Stimulated activated CD4-positive, alpha-beta T cell treated with anti-CD3 and anti-CD28 coated beads, Interleukin-4, amount 100 ng/mL, for 48 hours (primary cell): ENCODE results near the gene ETV6.
A peak's percentile ranks its signal among the peaks of the same experiment; 100 is the strongest.
"Not testable (repeated sequence)": the region's sequence is repeated elsewhere in the genome, so short reads cannot be mapped to it uniquely, and the experiment has no call there.

Experiments
- DNase-seq, 2 donors: peaks; one replicate each; pipeline ENCODE4 v3.0.0-alpha.2; 2020; ENCODE audit warnings: low read depth in 2 of 2

Gene ETV6

GRCh38 chr12:11649413-11650285, at the start of gene ETV6:
ETV6 (plus strand) TSS chr12:11649674; CDS start chr12:11650128, 454 bp downstream.
- DNase-seq, result peak; percentile 68 to 78

GRCh38 chr12:11600199-11600598, 49.3 kb upstream of the ETV6 start:
- DNase-seq, result no peak

GRCh38 chr12:11601647-11602046, 47.8 kb upstream of the ETV6 start:
- DNase-seq, result no peak

- DNase-seq, result no peak
Observed at GRCh38 chr12:11607313-11608081, 42.0 kb upstream of the ETV6 start.

- DNase-seq, result no peak
Observed at GRCh38 chr12:11609045-11609444, 40.4 kb upstream of the ETV6 start.

- no peak for DNase-seq
Observed at GRCh38 chr12:11615481-11615880, 34.0 kb upstream of the ETV6 start.

GRCh38 chr12:11618046-11618445, 31.4 kb upstream of the ETV6 start:
- DNase-seq, result no peak

- DNase-seq, result no peak
Observed at GRCh38 chr12:11621797-11622423, 27.6 kb upstream of the ETV6 start.

- no peak for DNase-seq
Observed at GRCh38 chr12:11622876-11623281, 26.6 kb upstream of the ETV6 start.

GRCh38 chr12:11623382-11623781, 26.1 kb upstream of the ETV6 start:
- no peak for DNase-seq

GRCh38 chr12:11624116-11624515, 25.4 kb upstream of the ETV6 start:
- no peak for DNase-seq

- DNase-seq, result not testable (repeated sequence)
Observed at GRCh38 chr12:11627709-11628108, 21.8 kb upstream of the ETV6 start.

- DNase-seq, result no peak
Observed at GRCh38 chr12:11628353-11628752, 21.1 kb upstream of the ETV6 start.

- DNase-seq, result no peak
Observed at GRCh38 chr12:11630046-11630706, 19.3 kb upstream of the ETV6 start.

- DNase-seq, result no peak
Observed at GRCh38 chr12:11631288-11631687, 18.2 kb upstream of the ETV6 start.

- DNase-seq, result not testable (repeated sequence)
Observed at GRCh38 chr12:11631881-11632280, 17.6 kb upstream of the ETV6 start.

GRCh38 chr12:11633968-11634367, 15.5 kb upstream of the ETV6 start:
- no peak for DNase-seq

GRCh38 chr12:11635341-11635740, 14.1 kb upstream of the ETV6 start:
- no peak for DNase-seq

- DNase-seq, result no peak
Observed at GRCh38 chr12:11638315-11638916, 11.1 kb upstream of the ETV6 start.

- no peak for DNase-seq
Observed at GRCh38 chr12:11639454-11639853, 10.0 kb upstream of the ETV6 start.

GRCh38 chr12:11641522-11641921, 8.0 kb upstream of the ETV6 start:
- DNase-seq, result no peak
